SK-N-SH treated with all-trans-retinoic acid at 6 μM for 48 hours (cell line): ENCODE measurements around the gene TBC1D16.

ENCODE experiments used
- ATAC-seq: fragments of 200-7000 bp; cut with Tn5 transposase; 3 replicates; pipeline ENCODE4 v1.9.1; 2020; ENCODE audit warnings: mild to moderate bottlenecking, moderate library complexity
- ARNTL ChIP-seq: fragments of 450-650 bp; formaldehyde crosslinking; IDR thresholded peaks from 2 replicates; pipeline ENCODE4 v1.5.0; 2020; ENCODE audit warnings: low read depth, mild to moderate bottlenecking, moderate library complexity, borderline replicate concordance
- BACH2 ChIP-seq: fragments of 250-450 bp; sonication (Bioruptor Pico); IDR thresholded peaks from 2 replicates; pipeline ENCODE4 v1.9.0; 2021; ENCODE audit warnings: mild to moderate bottlenecking, borderline replicate concordance
- CSDC2 ChIP-seq: fragments of 250-450 bp; sonication (Bioruptor Pico); IDR thresholded peaks from 2 replicates; pipeline ENCODE4 v1.5.0; 2020; ENCODE audit warnings: mild to moderate bottlenecking, moderate library complexity
- ESRRG ChIP-seq: fragments of 250-450 bp; sonication (Bioruptor Pico); IDR thresholded peaks from 2 replicates; pipeline ENCODE4 v1.6.1; 2021; ENCODE audit warnings: mild to moderate bottlenecking
- GLIS3 ChIP-seq: fragments of 250-450 bp; sonication (Bioruptor Pico); IDR thresholded peaks from 2 replicates; pipeline ENCODE4 v1.5.0; 2020; ENCODE audit warnings: mild to moderate bottlenecking, moderate library complexity
- ISL1 ChIP-seq: fragments of 250-450 bp; sonication (Bioruptor Pico); IDR thresholded peaks from 2 replicates; pipeline ENCODE4 v2.1.2; 2022; ENCODE audit warnings: mild to moderate bottlenecking, moderate library complexity
- POU6F1 ChIP-seq: fragments of 250-450 bp; sonication (Bioruptor Pico); IDR thresholded peaks from 2 replicates; pipeline ENCODE4 v1.8.0; 2021; ENCODE audit warnings: low read depth, mild to moderate bottlenecking, moderate library complexity, borderline replicate concordance
- PPARA ChIP-seq: fragments of 250-450 bp; sonication (Bioruptor Pico); IDR thresholded peaks from 2 replicates; pipeline ENCODE4 v1.5.0; 2020; ENCODE audit warnings: mild to moderate bottlenecking, borderline replicate concordance
- RARB ChIP-seq: fragments of 250-450 bp; sonication (Bioruptor Pico); IDR thresholded peaks from 2 replicates; pipeline ENCODE4 v1.8.0; 2021; ENCODE audit warnings: mild to moderate bottlenecking, moderate library complexity
- SNAI2 ChIP-seq: fragments of 250-450 bp; sonication (Bioruptor Pico); IDR thresholded peaks from 2 replicates; pipeline ENCODE4 v1.5.0; 2020; ENCODE audit warnings: mild to moderate bottlenecking, moderate library complexity
- TCF4 ChIP-seq: fragments of 250-450 bp; sonication (Bioruptor Pico); IDR thresholded peaks from 2 replicates; pipeline ENCODE4 v1.8.0; 2021; ENCODE audit warnings: mild to moderate bottlenecking, moderate library complexity, borderline replicate concordance
- TOX ChIP-seq: fragments of 250-450 bp; sonication (Bioruptor Pico); IDR thresholded peaks from 2 replicates; pipeline ENCODE4 v1.8.0; 2021; ENCODE audit warnings: mild to moderate bottlenecking, moderate library complexity, borderline replicate concordance
- TSHZ2 ChIP-seq: fragments of 250-450 bp; sonication (Bioruptor Pico); IDR thresholded peaks from 2 replicates; pipeline ENCODE4 v1.5.0; 2020; ENCODE audit warnings: mild to moderate bottlenecking, moderate library complexity
- ZFP3 ChIP-seq: fragments of 250-450 bp; sonication (Bioruptor Pico); IDR thresholded peaks from 2 replicates; pipeline ENCODE4 v1.5.0; 2020; ENCODE audit warnings: mild to moderate bottlenecking, moderate library complexity
- ZNF565 ChIP-seq: fragments of 450-650 bp; formaldehyde crosslinking; conservative IDR thresholded peaks from 2 replicates; pipeline ENCODE4 v1.5.0; 2020; ENCODE audit warnings: low read depth, mild to moderate bottlenecking, moderate library complexity
- ZNF70 ChIP-seq: fragments of 450-650 bp; formaldehyde crosslinking; IDR thresholded peaks from 2 replicates; pipeline ENCODE4 v1.5.0; 2020; ENCODE audit warnings: mild to moderate bottlenecking, moderate library complexity
- ZNF8 ChIP-seq: fragments of 450-650 bp; formaldehyde crosslinking; IDR thresholded peaks from 2 replicates; pipeline ENCODE4 v1.5.0; 2020; ENCODE audit warnings: mild to moderate bottlenecking, moderate library complexity
- TF ChIP-seq, protein P1 (sequence below): fragments of 250-450 bp; sonication (Bioruptor Pico); IDR thresholded peaks from 2 replicates; pipeline ENCODE4 v1.8.0; 2020; ENCODE audit warnings: mild to moderate bottlenecking, moderate library complexity, borderline replicate concordance

The TBC1D16 gene

GRCh38 chr17:79909121-79909520 lies 126.6 kb downstream of the TBC1D16 start (continued):
- no peak for TF ChIP-seq TSHZ2 (CRISPR knock-in tag)

DNA sequence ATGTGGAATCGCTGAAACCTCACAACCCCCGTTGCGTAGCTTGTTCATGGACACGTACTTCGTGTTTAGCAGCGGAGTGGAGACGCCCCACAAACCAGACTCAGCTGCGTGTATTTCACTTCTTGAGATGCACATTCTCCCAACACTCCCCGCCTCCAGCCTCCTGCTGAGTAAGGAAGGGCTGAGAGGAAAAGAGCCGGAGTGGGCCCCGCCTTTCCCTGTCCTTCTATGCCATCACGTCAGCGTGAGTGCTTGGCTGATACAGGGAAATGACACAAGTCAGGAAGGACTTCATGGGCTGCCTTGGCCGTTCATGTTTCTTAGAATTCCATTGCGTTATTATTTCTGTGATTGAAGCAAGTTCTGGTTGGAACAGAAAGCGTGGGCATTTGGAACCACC lies 127.8 kb downstream of the TBC1D16 start:
- ATAC-seq = no peak
- no peak for TF ChIP-seq ZNF565 (CRISPR knock-in tag)
- TF ChIP-seq RARB = no peak
- TF ChIP-seq, all 23 proteins: peak for 0

- TF ChIP-seq ESRRG (no peak), ISL1 (CRISPR knock-in tag) (no peak), ZFP3 (no peak), ZNF70 (CRISPR knock-in tag) (no peak), SNAI2 (no peak)
- no peak for ATAC-seq
Observed at GRCh38 chr17:79907217-79907715, 128.4 kb downstream of the TBC1D16 start.

DNA sequence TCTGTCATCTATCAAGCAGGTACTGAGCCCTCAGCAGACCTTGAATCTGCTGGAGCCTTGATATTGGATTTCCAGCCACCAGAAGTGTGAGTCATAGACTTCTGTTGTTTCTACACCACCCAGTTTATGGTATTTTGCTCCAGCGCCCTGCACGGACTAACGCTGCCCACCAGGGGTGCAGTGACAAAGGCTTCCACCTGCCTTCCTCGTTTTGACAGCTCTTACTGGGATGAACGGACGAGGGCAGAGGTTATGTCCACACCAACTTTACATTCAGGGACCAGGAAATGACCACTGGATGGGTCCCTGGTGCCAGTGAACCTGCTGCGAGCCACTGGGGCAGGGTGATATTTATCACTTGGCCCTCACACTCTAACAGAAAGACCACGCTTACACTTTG lies 129.8 kb downstream of the TBC1D16 start:
- peak; percentile 52 for ATAC-seq
- TF ChIP-seq TOX (CRISPR knock-in tag) = no peak
- no peak for TF ChIP-seq CSDC2 (CRISPR knock-in tag)
- no peak for TF ChIP-seq ARNTL (CRISPR knock-in tag)
- no peak for TF ChIP-seq PPARA (CRISPR knock-in tag)
- TF ChIP-seq POU6F1 (CRISPR knock-in tag) = no peak
- TF ChIP-seq ISL1 (CRISPR knock-in tag) = no peak
- TF ChIP-seq TSHZ2 (CRISPR knock-in tag) = no peak
- no peak for TF ChIP-seq SNAI2
- TF ChIP-seq TCF4 (CRISPR knock-in tag) = no peak
- TF ChIP-seq ESRRG = no peak
- TF ChIP-seq, all 23 proteins: peak for 0

DNA sequence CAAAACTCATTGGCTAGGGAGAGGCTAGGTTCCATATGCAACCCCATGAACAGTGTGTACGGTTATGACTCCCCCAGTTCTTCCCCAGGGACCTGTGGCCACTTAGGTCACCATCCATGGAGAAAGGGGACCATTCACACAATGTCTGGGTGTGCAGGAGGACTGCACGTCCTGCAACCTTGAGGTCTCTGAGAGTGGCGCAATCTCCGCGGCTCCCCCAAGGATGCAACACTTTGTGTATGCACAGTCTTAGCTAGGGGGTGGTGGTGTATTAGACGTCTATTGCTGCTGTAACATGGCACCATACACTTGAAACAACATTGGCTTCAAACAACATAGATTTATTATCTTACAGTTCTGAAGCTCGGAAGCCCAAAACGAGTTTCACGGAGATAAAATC lies 130.8 kb downstream of the TBC1D16 start:
- ATAC-seq = no peak
- TF ChIP-seq ISL1 (CRISPR knock-in tag) (no peak), BACH2 (CRISPR knock-in tag) (no peak), TCF4 (CRISPR knock-in tag) (no peak), GLIS3 (CRISPR knock-in tag) (no peak), ZFP3 (no peak), RARB (no peak), ZNF565 (CRISPR knock-in tag) (no peak), PPARA (CRISPR knock-in tag) (no peak), ZNF8 (CRISPR knock-in tag) (no peak), POU6F1 (CRISPR knock-in tag) (no peak)
- TF ChIP-seq, protein P1, sequence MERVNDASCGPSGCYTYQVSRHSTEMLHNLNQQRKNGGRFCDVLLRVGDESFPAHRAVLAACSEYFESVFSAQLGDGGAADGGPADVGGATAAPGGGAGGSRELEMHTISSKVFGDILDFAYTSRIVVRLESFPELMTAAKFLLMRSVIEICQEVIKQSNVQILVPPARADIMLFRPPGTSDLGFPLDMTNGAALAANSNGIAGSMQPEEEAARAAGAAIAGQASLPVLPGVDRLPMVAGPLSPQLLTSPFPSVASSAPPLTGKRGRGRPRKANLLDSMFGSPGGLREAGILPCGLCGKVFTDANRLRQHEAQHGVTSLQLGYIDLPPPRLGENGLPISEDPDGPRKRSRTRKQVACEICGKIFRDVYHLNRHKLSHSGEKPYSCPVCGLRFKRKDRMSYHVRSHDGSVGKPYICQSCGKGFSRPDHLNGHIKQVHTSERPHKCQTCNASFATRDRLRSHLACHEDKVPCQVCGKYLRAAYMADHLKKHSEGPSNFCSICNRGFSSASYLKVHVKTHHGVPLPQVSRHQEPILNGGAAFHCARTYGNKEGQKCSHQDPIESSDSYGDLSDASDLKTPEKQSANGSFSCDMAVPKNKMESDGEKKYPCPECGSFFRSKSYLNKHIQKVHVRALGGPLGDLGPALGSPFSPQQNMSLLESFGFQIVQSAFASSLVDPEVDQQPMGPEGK (CRISPR knock-in tag) = no peak
